WTC11 (cell line): ENCODE results near the gene TSPAN18. TPM values are rescaled to one million over a fixed set of nuclear protein-coding genes. Genes with fewer than 3 reads are reported as not detected.

ENCODE experiments used
- ATAC-seq: fragments of 200-7000 bp; cut with Tn5 transposase; 2 replicates; pipeline ENCODE4 v1.10.0; 2021; ENCODE audit warnings: mild to moderate bottlenecking, moderate library complexity
- CTCF ChIA-PET: fragments of 300-600 bp; sonication (Branson Sonifier 250); formaldehyde crosslinking; loops from one replicate; lab custom pipeline; 2021; ENCODE audit warnings: antibody characterized with exemption; lab: Charles Lee
- POLR2A ChIA-PET: fragments of 350-600 bp; sonication (Branson Sonifier 250); formaldehyde crosslinking; loops from one replicate; lab custom pipeline; 2021; ENCODE audit warnings: antibody characterized with exemption; lab: Charles Lee
- DNase-seq: peaks from one replicate; pipeline ENCODE4 v3.0.0; 2021; ENCODE audit warnings: low spot score
- H3K27ac Mint-ChIP-seq: 2 replicates; pipeline ENCODE4 v1.8.0; 2021; ENCODE audit warnings: mixed read lengths
- H3K27me3 Mint-ChIP-seq: 2 replicates; pipeline ENCODE4 v1.8.0; 2021; ENCODE audit warnings: low read depth, mild to moderate bottlenecking, moderate library complexity, mixed read lengths
- H3K36me3 Mint-ChIP-seq: 2 replicates; pipeline ENCODE4 v1.8.0; 2021; ENCODE audit warnings: mixed read lengths
- H3K4me1 Mint-ChIP-seq: 2 replicates; pipeline ENCODE4 v1.8.0; 2022; ENCODE audit warnings: mixed read lengths
- H3K4me3 Mint-ChIP-seq: 2 replicates; pipeline ENCODE4 v1.8.0; 2021; ENCODE audit warnings: mild to moderate bottlenecking, moderate library complexity, mixed read lengths
- H3K9me3 Mint-ChIP-seq: 2 replicates; pipeline ENCODE4 v1.8.0; 2021; ENCODE audit warnings: mixed read lengths
- FOXK1 ChIP-seq: sonication (generic); formaldehyde crosslinking; IDR thresholded peaks from 2 replicates; pipeline ENCODE4 v1.8.0; 2022; ENCODE audit warnings: mild to moderate bottlenecking, moderate library complexity, missing genetic modification reagents
- GRHL2 ChIP-seq: fragments of 250-450 bp; sonication (Bioruptor Pico); IDR thresholded peaks from 2 replicates; pipeline ENCODE4 v1.8.0; 2022; ENCODE audit warnings: mild to moderate bottlenecking, moderate library complexity; ENCODE audit not compliant: insufficient replicate concordance, severe bottlenecking
- MXD4 ChIP-seq: fragments of 250-450 bp; sonication (Bioruptor Pico); IDR thresholded peaks from 2 replicates; pipeline ENCODE4 v1.8.0; 2021; ENCODE audit warnings: mild to moderate bottlenecking, moderate library complexity, borderline replicate concordance
- NR2C2 ChIP-seq: sonication (generic); formaldehyde crosslinking; IDR thresholded peaks from 2 replicates; pipeline ENCODE4 v1.8.0; 2022; ENCODE audit warnings: mild to moderate bottlenecking, missing genetic modification reagents
- TEAD1 ChIP-seq: sonication (generic); formaldehyde crosslinking; IDR thresholded peaks from 2 replicates; pipeline ENCODE4 v1.8.0; 2022; ENCODE audit warnings: mild to moderate bottlenecking, missing genetic modification reagents
- TEAD4 ChIP-seq: sonication (generic); formaldehyde crosslinking; IDR thresholded peaks from 2 replicates; pipeline ENCODE4 v1.8.0; 2022; ENCODE audit warnings: mild to moderate bottlenecking, missing genetic modification reagents
- ZNF317 ChIP-seq: sonication (generic); formaldehyde crosslinking; IDR thresholded peaks from 2 replicates; pipeline ENCODE4 v1.8.1; 2023; ENCODE audit warnings: low read depth, mild to moderate bottlenecking, moderate library complexity, missing genetic modification reagents, borderline replicate concordance
- ZNF396 ChIP-seq: fragments of 250-450 bp; sonication (Bioruptor Pico); IDR thresholded peaks from 2 replicates; pipeline ENCODE4 v1.8.0; 2021; ENCODE audit warnings: mild to moderate bottlenecking, moderate library complexity, borderline replicate concordance
- ZNF671 ChIP-seq: fragments of 250-450 bp; sonication (Bioruptor Pico); IDR thresholded peaks from 2 replicates; pipeline ENCODE4 v1.8.0; 2021; ENCODE audit warnings: mild to moderate bottlenecking
- total RNA-seq: library from RNA; stranded (reverse); gene quantifications from 3 replicates; pipeline ENCODE4 v1.2.3, GENCODE V29; 2021
- TF ChIP-seq, protein P1 (sequence below): sonication (generic); formaldehyde crosslinking; IDR thresholded peaks from 2 replicates; pipeline ENCODE4 v1.8.0; 2022; ENCODE audit warnings: missing genetic modification reagents
- TF ChIP-seq, protein P2 (sequence below): sonication (generic); formaldehyde crosslinking; IDR thresholded peaks from 2 replicates; pipeline ENCODE4 v1.8.1; 2022; ENCODE audit warnings: mild to moderate bottlenecking, moderate library complexity, missing genetic modification reagents
- TF ChIP-seq, protein P3 (sequence below): sonication (generic); formaldehyde crosslinking; IDR thresholded peaks from 2 replicates; pipeline ENCODE4 v1.8.1; 2023; ENCODE audit warnings: mild to moderate bottlenecking, missing genetic modification reagents
- TF ChIP-seq, protein P4 (sequence below): fragments of 250-450 bp; sonication (Bioruptor Pico); IDR thresholded peaks from 2 replicates; pipeline ENCODE4 v1.9.0; 2021; ENCODE audit warnings: mild to moderate bottlenecking
- TF ChIP-seq, protein P5 (sequence below): sonication (generic); formaldehyde crosslinking; IDR thresholded peaks from 2 replicates; pipeline ENCODE4 v1.8.0; 2022; ENCODE audit warnings: mild to moderate bottlenecking, missing genetic modification reagents
- TF ChIP-seq, protein P6 (sequence below): sonication (generic); formaldehyde crosslinking; IDR thresholded peaks from 2 replicates; pipeline ENCODE4 v1.8.1; 2023; ENCODE audit warnings: mild to moderate bottlenecking, moderate library complexity, missing genetic modification reagents

Gene TSPAN18
- total RNA-seq, 1 experiment from 2014 or later = 44.7 TPM

DNA sequence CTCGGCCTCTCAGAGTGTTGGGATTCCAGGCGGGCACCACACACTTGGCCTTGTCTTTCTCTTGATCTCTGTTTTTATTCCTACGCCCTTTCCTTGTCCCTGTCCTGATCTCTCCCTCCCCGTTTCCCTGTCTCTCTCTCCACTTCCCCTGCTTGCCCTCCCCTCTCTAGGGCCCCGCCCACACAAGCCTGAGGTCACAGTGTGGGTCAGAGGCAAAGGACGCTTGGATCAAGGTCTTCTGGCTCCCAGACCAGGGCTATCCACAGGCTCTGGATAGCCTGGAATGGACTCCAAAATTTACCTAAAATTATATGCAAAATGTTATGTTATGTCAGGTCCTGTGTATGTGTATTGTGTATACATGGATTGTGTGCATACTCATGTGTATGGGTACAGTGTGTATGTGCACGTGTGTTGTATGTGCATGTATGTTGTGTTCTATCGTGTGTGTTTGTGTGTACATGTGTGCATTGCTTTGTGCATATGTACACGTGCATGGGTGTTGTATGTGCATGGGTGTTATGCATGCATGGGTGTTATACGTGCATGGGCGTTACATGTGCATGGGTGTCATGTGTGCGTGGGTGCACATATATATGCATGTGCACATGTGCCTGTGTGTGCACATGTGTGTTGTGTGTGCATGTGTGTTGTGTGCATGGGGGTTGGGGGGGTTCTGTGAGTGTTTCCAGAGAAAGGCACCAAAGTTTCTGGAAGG, 185.7 kb downstream of the TSPAN18 start:
- Mint-ChIP-seq H3K36me3 (no peaks in the 10 kb centered on the region), H3K27ac (peak overlapping the region; percentile 29), H3K4me3 (peak overlapping the region; percentile 54), H3K9me3 (no peaks in the 10 kb centered on the region), H3K27me3 (no peaks in the 10 kb centered on the region), H3K4me1 (peaks cover 24% of the 10 kb centered on the region)
- peak; percentile 63 for ATAC-seq
- TF ChIP-seq, protein P1, sequence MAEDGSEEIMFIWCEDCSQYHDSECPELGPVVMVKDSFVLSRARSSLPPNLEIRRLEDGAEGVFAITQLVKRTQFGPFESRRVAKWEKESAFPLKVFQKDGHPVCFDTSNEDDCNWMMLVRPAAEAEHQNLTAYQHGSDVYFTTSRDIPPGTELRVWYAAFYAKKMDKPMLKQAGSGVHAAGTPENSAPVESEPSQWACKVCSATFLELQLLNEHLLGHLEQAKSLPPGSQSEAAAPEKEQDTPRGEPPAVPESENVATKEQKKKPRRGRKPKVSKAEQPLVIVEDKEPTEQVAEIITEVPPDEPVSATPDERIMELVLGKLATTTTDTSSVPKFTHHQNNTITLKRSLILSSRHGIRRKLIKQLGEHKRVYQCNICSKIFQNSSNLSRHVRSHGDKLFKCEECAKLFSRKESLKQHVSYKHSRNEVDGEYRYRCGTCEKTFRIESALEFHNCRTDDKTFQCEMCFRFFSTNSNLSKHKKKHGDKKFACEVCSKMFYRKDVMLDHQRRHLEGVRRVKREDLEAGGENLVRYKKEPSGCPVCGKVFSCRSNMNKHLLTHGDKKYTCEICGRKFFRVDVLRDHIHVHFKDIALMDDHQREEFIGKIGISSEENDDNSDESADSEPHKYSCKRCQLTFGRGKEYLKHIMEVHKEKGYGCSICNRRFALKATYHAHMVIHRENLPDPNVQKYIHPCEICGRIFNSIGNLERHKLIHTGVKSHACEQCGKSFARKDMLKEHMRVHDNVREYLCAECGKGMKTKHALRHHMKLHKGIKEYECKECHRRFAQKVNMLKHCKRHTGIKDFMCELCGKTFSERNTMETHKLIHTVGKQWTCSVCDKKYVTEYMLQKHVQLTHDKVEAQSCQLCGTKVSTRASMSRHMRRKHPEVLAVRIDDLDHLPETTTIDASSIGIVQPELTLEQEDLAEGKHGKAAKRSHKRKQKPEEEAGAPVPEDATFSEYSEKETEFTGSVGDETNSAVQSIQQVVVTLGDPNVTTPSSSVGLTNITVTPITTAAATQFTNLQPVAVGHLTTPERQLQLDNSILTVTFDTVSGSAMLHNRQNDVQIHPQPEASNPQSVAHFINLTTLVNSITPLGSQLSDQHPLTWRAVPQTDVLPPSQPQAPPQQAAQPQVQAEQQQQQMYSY = peak; percentile 55; the same call in 1 of the 2 replicates
- TF ChIP-seq ZNF396 (CRISPR knock-in tag) = no peak
- no peak for TF ChIP-seq ZNF317 (CRISPR knock-in tag)
- peak; percentile 57 for DNase-seq
- CTCF ChIA-PET = interaction anchor here (0.6 to 8.2 kb wide), 39 partner anchors 8 to 380 kb away, joined by 3 to 135 read pairs (median 9); partner anchors contain the start of genes CD82 and TSPAN18
- POLR2A ChIA-PET = interaction anchor here (0.8 to 0.9 kb wide), 2 partner anchors 11 to 124 kb away, joined by 3 to 4 read pairs; no protein-coding TSS in a partner anchor

DNA sequence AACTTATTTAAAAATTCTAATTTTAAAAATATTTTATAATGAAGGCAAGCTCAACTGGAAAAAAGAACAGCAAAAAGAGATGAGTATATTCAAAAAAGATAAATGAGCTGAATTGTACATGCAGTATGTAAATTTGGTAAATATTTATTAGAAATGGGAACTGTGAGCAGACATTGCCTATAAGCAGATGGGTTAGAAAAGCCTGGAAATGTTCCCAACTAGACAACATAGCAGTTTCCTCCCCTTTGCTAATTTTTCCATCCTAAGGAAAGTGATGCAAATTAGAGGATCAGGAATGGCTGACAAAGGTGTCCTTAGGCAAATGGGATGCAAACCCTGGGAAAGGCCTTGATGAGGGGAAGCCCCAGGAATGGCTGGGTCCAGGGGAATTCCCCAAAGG, 186.7 kb downstream of the TSPAN18 start:
- ATAC-seq (no peak), DNase-seq (no peak)
- CTCF ChIA-PET = interaction anchor here (3.3 to 8.2 kb wide), 2 partner anchors 15 to 24 kb away, joined by 36 to 135 read pairs; no protein-coding TSS in a partner anchor
- no peak overlapping the region for H3K27ac Mint-ChIP-seq
- TF ChIP-seq GRHL2 (CRISPR knock-in tag) = no peak
- no peak for TF ChIP-seq FOXK1 (CRISPR knock-in tag)
- no peak for TF ChIP-seq ZNF317 (CRISPR knock-in tag)
- H3K4me1 Mint-ChIP-seq = peaks cover 23% of the 10 kb centered on the region
- H3K4me3 Mint-ChIP-seq = no peak overlapping the region
- POLR2A ChIA-PET = no interaction called here
- no peaks in the 10 kb centered on the region for H3K9me3 Mint-ChIP-seq
- H3K27me3 Mint-ChIP-seq = no peaks in the 10 kb centered on the region
- no peaks in the 10 kb centered on the region for H3K36me3 Mint-ChIP-seq

DNA sequence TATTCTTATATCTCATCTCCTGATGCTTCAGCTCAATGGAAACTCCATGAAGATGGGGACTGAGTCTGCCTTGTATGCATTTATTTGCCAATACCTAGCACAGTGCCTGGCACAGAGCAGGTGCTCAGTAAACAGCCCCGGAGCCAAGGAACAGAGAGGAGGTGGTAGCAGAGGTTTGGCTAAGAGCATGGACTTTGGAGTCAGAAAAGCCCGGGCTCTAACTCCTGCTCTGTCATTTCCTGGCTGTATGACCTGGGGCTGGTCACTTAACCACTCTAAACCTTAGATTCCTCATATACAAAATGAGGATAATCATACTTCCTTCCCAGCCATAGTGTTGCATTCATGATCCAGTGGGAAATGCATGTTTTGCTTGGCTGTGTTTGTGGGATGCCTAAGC, 187.3 kb downstream of the TSPAN18 start:
- H3K27ac Mint-ChIP-seq = no peak overlapping the region
- POLR2A ChIA-PET = no interaction called here
- no peak overlapping the region for H3K4me3 Mint-ChIP-seq
- no peak for DNase-seq
- TF ChIP-seq, protein P2, sequence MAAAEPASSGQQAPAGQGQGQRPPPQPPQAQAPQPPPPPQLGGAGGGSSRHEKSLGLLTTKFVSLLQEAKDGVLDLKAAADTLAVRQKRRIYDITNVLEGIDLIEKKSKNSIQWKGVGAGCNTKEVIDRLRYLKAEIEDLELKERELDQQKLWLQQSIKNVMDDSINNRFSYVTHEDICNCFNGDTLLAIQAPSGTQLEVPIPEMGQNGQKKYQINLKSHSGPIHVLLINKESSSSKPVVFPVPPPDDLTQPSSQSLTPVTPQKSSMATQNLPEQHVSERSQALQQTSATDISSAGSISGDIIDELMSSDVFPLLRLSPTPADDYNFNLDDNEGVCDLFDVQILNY (CRISPR knock-in tag) = no peak
- no peak for TF ChIP-seq ZNF671 (CRISPR knock-in tag)
- TF ChIP-seq MXD4 (CRISPR knock-in tag) = no peak
- TF ChIP-seq, protein P3, sequence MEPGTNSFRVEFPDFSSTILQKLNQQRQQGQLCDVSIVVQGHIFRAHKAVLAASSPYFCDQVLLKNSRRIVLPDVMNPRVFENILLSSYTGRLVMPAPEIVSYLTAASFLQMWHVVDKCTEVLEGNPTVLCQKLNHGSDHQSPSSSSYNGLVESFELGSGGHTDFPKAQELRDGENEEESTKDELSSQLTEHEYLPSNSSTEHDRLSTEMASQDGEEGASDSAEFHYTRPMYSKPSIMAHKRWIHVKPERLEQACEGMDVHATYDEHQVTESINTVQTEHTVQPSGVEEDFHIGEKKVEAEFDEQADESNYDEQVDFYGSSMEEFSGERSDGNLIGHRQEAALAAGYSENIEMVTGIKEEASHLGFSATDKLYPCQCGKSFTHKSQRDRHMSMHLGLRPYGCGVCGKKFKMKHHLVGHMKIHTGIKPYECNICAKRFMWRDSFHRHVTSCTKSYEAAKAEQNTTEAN (CRISPR knock-in tag) = no peak
- TF ChIP-seq, protein P4, sequence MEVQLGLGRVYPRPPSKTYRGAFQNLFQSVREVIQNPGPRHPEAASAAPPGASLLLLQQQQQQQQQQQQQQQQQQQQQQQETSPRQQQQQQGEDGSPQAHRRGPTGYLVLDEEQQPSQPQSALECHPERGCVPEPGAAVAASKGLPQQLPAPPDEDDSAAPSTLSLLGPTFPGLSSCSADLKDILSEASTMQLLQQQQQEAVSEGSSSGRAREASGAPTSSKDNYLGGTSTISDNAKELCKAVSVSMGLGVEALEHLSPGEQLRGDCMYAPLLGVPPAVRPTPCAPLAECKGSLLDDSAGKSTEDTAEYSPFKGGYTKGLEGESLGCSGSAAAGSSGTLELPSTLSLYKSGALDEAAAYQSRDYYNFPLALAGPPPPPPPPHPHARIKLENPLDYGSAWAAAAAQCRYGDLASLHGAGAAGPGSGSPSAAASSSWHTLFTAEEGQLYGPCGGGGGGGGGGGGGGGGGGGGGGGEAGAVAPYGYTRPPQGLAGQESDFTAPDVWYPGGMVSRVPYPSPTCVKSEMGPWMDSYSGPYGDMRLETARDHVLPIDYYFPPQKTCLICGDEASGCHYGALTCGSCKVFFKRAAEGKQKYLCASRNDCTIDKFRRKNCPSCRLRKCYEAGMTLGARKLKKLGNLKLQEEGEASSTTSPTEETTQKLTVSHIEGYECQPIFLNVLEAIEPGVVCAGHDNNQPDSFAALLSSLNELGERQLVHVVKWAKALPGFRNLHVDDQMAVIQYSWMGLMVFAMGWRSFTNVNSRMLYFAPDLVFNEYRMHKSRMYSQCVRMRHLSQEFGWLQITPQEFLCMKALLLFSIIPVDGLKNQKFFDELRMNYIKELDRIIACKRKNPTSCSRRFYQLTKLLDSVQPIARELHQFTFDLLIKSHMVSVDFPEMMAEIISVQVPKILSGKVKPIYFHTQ (CRISPR knock-in tag) = no peak
- TF ChIP-seq NR2C2 (CRISPR knock-in tag) = no peak
- no peak for TF ChIP-seq TEAD1
- TF ChIP-seq ZNF317 (CRISPR knock-in tag) = no peak
- TF ChIP-seq, protein P5, sequence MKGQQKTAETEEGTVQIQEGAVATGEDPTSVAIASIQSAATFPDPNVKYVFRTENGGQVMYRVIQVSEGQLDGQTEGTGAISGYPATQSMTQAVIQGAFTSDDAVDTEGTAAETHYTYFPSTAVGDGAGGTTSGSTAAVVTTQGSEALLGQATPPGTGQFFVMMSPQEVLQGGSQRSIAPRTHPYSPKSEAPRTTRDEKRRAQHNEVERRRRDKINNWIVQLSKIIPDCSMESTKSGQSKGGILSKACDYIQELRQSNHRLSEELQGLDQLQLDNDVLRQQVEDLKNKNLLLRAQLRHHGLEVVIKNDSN (CRISPR knock-in tag) = no peak
- no peak for TF ChIP-seq TEAD4
- TF ChIP-seq, protein P6, sequence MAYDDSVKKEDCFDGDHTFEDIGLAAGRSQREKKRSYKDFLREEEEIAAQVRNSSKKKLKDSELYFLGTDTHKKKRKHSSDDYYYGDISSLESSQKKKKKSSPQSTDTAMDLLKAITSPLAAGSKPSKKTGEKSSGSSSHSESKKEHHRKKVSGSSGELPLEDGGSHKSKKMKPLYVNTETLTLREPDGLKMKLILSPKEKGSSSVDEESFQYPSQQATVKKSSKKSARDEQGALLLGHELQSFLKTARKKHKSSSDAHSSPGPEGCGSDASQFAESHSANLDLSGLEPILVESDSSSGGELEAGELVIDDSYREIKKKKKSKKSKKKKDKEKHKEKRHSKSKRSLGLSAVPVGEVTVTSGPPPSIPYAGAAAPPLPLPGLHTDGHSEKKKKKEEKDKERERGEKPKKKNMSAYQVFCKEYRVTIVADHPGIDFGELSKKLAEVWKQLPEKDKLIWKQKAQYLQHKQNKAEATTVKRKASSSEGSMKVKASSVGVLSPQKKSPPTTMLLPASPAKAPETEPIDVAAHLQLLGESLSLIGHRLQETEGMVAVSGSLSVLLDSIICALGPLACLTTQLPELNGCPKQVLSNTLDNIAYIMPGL (CRISPR knock-in tag) = no peak
- CTCF ChIA-PET = interaction anchor here (8.2 kb wide), 1 partner anchor 15 kb away, joined by 135 read pairs; no protein-coding TSS in a partner anchor
- H3K4me1 Mint-ChIP-seq = peaks cover 21% of the 10 kb centered on the region
- no peak for ATAC-seq
- H3K27me3 Mint-ChIP-seq = no peaks in the 10 kb centered on the region
- no peaks in the 10 kb centered on the region for H3K36me3 Mint-ChIP-seq
- no peaks in the 10 kb centered on the region for H3K9me3 Mint-ChIP-seq
